GM21528 (cell line): ENCODE measurements around the gene ARL17B.
A peak's percentile ranks its signal among the peaks of the same experiment; 100 is the strongest.
"Not testable (repeated sequence)": the region's sequence is repeated elsewhere in the genome, so short reads cannot be mapped to it uniquely, and the experiment has no call there.

Experiments used
- ATAC-seq: cut with Tn5 transposase; IDR thresholded peaks from one replicate; pipeline ENCODE4 v1.9.1; 2021; ENCODE audit warnings: mild to moderate bottlenecking, moderate library complexity; ENCODE audit not compliant: unreplicated experiment, low FRiP score

Gene ARL17B

DNA sequence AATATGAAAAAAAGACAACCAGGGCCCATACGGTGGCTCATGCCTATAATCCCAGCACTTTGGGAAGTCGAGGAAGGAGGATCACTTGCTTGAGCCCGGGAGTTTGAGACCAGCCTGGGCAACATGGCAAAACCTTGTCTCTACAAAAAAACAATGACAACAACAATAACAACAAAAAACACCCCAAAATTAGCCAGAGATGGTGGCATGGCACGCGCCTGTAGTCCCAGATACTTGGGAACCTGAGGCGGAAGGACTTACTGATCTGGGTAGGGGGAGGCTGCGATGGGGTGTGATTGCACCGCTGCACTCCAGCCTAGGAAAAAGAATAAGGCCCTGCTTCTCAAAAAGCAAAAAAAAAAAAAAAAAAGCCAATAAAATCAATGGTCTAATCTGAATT, 69.9 kb downstream of the ARL17B start:
- peak; percentile 4 for ATAC-seq

DNA sequence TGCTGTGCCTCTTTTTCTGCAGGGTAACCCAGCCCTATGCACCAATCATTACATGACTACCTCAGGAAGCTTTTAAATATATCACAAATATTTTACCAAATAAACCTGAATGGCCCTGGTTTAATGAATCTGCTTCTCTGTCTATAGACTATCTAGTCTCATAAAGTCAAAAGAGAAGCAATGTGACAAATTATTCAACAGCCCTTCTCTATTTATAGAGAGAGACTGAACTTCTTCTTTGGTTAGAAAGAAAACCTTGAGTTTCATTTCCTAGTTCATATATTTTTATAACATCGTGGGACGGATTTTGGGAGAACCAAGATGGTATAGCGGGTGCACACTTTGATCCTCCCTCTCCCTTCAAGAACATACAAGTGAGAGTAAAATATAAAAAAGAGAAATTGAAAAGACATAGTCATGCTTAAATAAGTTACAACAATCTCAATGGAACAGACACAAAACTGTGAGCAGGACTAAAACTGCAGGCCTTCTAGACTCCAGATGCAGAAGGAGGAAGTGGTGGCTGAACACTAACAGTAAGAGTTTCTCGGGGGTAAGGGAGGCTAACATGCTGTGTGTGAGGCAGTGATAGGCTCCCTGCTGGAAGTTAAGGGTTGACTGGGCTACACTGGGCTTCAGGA, 70.5 kb downstream of the ARL17B start:
- peak; percentile 95 for ATAC-seq

DNA sequence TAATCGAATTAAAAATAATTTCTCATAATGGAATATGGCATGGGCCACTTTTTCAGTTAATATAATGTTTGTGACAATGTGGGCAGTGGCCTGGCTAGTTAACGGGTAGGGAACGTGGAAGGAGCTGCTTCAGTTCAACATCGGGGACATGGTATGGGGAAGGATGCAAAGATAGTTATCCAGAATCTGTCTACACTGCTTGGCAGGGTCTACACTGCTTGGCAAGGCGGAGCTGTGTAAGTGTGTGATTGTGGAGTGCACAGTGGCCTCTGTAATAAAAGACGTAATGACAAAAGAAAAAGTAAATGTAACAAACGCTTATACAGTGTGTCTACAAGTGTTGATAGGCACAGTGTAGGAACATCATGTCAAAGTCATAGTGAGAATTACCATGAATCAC, 74.0 kb downstream of the ARL17B start:
- ATAC-seq = not testable (repeated sequence)

DNA sequence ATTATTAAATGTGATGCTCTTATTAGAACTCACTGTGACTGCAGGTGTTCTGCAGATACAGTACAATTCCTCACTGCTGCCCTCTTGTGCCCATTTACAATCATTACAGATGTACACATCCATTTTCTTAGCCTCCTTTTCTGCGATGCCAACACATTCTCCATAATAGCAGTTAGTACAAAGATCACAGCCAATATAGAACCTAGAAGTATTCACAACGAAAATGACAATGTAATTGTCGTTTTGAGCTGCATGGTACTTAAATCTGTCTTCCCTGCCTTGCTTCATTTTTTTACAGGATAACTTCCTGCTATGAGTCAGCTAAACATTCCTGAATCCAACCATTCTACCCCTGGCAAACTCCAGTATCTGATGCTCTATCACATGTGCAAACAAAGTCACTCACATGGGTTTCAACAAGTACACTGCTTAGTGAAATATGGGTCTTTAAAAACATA, 74.8 kb downstream of the ARL17B start:
- ATAC-seq = not testable (repeated sequence)

DNA sequence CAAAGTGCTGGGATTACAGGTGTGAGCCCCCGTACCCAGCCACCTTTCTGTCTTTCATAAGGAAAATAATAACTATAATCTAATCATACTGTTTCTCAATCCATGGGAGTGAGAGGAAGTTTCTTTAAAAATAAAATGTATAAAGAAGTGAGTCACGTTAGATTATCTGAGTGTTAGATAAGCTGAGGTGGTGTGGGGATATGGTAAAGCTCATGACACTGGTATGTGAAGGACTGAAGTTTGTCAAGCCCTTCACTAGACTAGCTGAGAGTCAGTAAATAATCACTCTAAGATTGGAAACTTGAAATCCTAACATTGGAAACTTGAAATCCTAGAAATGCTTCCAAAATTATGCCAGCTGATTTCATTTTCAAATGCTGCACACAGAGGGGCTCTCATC, 76.1 kb downstream of the ARL17B start:
- not testable (repeated sequence) for ATAC-seq

DNA sequence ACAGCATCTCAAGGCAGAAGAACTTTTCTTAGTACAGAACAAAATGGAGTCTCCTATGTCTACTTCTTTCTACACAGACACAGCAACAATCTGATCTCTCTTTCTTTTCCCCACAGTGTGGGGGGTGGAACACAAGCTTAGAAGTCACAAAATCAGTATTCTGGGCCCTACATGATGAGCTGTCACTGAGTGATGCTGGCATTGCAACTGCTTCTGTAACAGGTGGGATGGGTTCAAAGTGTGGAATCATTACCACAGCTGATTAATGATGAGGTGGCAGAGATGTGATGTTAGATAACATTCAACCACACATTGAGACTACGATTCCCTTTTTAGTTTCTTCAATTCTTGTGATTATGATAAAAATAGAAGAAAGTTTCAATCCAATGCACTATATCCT, 77.1 kb downstream of the ARL17B start:
- ATAC-seq = not testable (repeated sequence)

DNA sequence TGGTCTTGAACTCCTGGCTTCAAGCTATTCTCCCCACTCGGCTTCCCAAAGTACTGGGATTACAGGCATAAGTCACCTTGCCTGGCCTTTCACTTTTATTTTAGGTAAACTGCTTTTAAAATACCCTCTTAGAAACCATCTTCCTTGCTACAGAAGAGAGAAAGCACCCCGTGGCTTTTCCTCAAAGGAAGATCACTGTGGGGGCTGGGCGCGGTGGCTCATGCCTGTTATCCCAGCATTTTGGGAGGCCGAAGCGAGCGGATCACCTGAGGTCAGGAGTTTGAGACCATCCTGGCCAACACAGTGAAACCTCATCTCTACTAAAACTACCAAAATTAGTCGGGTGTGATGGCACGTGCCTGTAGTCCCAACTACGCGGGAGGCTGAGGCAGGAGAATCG, 78.9 kb downstream of the ARL17B start:
- not testable (repeated sequence) for ATAC-seq

DNA sequence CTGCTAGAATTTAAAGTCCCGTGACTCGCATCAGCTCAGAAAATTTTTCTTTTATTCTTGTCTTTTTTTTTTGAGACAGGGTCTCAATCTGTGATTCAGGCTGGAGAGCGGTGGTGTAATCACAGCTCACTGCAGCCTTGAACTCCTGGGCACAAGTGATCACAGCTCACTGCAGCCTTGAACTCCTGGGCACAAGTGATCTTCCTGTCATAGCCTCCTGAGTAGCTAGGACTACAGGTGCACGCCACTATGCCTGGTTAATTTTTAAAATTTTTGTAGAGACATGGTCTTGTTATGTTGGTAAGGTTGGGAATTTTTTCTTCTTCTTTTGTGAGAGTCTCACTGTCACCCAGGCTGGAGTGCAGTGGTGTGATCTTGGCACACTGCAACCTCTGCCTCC, 80.2 kb downstream of the ARL17B start:
- not testable (repeated sequence) for ATAC-seq

DNA sequence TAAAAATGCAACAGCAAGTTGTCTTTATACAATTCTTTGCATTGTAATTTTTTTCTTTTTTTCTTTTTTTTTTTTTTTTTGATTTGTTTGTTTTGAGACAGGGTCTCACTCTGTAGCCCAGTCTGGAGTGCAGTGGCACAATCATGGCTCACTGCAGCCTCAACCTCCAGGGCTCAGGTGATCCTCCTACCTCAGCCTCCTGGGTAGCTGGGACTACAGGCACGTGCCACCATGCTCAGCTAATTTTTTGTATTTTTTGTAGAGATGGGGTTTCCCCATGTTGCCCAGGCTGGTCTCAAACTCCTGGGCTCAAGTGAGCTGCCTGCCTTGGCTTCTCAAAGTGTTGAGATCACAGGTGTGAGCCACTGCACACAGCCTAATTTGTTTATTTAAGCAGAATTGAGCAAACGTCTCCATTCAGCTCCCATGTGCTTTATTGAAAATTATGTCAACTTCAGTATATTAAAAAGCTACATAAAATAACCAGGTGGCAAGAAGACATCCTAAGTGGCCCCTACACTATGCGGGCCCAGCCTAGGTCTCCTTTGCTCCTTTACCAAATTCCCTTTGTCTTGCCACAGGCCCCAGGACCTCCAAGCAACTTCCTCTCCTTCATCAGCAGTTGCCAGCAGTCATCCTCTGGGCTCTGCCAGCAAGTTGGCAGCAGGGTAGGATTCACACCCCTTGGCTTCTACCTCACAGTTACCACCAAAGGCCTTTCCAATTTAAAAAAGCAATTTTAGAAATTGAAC, 84.7 kb downstream of the ARL17B start:
- not testable (repeated sequence) for ATAC-seq

DNA sequence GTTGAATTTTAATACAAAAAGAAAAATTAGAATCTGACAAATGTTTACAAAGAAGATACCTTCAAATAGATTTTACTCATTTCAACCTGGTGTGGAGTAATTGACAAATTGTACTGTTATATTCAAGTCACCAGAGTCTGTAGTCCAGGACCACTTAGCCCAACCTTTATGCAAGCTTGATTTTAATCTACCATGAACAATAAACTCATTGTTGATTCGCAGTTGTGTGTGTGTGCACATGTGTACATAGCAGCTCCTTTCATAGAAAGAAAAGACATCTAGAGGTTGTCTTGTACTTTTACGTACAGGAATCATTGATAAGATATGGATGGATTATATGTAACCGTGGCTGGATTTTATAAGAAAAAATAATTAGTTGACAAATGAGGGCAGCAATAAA, 87.3 kb downstream of the ARL17B start:
- no peak for ATAC-seq

DNA sequence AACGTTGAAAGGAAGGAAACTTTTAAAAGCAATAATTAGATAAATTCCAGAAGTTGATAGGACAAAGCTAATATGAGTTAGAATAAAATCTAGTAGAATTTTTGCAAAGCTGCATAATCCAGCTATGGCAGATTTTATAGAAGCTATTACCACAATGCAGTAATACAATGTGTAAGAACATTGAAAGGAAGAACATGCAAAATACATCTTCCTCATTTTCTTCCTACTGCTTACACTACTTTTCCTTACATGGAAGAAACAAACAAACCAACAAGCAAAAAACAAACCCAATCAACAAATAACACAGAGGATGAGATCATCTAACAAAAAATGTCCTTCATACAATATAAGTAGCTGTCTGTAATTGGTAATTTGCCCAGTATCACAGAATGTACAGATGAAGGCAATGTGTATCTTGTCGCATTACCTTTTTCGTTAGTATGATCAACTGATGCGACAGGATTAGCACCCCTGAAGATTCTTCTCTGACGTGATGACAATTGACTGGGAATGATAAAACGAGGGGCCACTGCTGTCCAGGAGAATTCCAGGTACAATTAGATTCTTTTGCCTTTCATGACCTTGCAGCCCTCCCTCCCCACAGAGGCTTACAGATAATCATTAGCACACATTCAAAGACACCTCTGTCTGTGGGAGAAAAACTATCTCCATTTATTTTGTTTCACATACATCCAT, 87.9 kb downstream of the ARL17B start:
- ATAC-seq = no peak

DNA sequence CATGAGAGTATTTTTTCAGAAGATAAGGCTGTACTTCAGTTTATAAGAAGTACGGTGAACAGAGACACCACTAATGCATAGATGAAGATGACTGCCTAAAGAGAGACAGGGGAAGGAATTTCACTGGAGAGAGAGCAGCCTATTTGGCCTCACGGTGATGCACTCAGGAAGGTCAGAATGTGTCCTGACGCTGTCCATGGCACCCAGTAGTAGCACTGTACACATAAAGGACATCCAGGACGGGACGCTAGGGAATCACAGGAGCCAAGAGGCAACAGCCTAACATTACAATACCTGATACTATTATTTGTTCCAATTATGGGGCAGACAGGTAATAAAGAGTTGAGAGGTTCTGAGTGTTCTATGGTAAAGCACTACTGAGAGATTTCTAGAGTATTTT, 91.5 kb downstream of the ARL17B start:
- ATAC-seq = no peak

DNA sequence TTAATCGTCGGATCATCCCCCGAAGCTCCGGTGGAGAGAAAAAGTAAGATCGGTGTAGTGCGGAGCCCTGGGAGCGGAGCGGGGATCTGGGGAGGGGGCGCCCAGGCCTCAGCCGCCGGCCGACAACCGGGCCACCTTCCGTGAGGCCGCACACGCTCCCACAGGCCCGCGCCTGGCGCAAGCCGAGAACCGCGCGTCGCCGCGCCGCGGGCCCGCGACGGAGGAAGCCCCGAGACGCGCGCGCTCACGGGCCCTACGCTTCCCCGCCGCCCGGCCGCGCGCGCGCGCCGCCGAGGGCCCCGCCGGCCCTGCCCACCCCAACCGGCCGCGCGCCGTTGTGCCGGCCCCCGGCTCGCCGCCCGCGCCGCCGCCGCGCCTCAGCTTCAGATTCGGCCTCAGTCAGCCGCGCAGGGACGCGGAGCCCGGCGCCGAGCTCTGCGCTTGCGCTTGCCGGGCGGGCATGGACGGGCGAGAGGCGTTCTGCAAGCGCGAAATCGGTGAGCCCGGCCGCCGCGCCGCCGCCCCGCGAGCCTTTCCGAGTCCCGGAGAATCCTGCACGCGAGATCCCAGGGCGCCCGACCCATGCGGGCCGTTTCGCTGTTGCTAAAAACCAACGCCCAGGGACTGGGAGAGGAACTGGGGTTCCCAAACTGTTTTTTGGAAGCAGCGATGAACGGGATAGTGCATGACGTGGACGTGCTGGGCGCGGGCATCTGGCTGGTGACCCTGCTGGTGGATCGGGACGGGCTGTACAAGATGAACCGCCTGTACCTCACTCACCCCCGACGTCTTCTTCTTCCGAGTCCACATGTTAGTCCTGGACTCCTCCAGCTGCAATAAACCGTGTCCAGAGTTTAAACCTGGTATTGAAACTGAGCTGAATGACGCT, 94.7 kb downstream of the ARL17B start:
- ATAC-seq = peak; percentile 76

DNA sequence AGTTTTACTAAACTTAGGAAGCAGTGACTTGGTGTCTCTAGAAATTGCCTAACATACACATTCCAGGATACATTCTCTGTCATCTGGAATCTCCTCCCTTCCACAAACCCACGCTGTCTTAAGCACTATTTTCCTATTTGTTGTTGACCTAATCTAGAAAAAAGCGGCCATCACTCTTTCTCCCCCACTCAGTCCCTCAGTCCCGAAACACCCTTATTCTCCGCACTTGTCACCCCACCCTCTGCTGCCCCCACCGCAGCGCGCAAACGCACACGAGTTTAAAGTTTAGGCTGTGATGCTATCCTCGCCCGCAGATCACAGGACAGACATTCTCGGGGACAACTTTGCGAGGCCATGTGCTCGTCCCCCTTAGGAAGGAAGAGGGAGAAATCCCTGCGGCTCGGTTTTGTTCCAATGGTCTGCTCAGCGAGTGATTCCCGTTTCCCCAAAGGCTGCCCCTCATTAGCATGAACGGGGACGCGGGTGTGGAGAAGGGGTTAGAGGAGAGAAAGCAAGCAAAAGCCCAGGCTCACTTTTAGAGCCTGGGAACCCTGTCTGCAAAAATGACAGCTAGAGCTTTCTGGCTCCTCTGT, 95.4 kb downstream of the ARL17B start:
- peak; percentile 5 for ATAC-seq

DNA sequence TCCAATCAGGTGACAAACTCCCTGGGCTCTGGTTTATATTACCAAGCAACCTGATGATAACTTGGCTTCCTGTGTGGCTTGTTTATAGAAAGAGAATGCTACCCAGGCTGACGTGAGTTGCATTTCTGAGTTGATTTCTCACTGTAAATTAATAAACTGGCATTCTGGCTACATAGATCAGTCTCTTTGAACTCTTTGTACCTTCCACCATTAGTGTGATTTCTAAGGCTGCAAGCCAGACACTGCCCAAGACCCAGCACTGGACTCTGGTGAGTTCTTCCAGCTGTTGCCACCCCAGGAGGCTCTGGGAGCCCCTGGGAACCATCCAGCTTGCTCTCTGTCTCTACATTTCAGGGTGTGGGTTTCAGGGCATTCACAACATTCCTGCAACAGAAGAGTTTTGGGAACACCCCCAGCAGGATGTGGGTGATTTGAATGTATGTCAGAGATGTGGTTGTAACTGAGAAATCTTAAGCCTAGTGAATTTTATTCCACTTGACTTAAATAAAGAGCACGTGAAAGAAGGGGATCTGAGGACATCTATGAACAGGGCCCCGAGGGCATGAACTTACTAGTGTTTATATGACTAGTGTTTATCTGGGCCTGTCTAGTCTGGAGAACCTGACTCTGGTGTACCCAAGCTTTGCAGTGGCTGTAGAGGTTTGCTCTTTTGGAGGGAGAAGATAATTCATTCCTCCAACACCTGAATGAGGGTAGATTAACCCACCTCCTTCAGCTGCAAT, 96.9 kb downstream of the ARL17B start:
- no peak for ATAC-seq

DNA sequence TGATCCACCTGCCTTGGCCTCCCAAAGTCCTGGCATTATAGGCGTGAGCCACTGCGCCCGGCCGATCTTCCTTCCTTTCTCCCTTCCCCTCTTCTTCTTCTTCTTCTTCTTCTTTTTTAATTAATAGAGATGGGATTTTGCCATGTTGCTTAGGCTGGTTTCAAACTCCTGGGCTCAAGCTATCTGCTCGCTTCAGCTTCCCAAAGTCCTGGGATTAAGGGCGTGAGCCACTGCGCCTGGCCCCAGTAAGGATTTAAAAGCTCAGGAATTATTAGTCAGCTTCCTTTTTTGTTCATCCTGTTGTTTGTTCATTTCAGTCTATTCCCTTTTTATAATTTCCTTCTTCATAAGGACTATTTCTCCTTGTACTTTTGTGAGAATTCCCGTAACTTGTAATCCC, 99.3 kb downstream of the ARL17B start:
- no peak for ATAC-seq

DNA sequence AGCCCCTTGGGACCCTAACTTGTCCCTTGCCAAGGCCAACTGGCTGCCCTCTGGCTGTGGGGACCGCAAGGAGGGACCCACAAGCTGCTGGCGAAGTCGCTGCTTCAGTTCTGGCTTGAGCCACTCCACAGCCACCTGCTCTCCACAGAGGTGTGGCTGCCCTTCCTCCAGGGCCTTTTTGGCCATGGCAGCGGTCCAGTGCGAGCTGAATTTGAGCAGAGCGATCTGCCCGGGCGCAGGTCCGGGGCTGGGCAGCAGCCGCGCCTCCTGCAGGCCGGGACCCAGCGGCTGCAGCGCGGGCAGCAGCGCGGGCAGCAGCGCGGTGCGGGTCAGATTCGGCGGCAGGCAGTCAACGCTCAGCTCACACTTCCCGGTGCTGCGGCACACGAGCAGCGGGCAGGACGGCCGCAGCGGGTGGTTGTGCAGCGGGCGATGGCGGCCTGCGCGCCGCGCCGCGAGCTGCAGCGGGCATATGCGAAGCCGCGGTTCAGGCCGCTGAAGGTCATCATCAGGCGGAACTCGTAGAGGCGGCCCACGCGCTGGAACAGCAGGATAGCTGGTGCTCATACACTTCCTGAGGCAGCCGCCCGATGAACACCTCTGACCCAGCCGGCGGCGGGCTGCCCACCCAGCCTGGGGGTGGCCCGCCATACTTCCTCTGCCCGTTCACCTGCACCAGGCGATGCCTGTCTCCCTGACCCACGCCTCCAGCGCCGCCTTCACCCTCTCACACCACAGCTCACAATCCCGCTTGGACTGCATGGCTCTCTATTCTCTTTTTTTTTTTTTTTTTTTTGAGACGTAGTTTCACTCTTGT, 101.5 kb downstream of the ARL17B start:
- ATAC-seq = not testable (repeated sequence)

DNA sequence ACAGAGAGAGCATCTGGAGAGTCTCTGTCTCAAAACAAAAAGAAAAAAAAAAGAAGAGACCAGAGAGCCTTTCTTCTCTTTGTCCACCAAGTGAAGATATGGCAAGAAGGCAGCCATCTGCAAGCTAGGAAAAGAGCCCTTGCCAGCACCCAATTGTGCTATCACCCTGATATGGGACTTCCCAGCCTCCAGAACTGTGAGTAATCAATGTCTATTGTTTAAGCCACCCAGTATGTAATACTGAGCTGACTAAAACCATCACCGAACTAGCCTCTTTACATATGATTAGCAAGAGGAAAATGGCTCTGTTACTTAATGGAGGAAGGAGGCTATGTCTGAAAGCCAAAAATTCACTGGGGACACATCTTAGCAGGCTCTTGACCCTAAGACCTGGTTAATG, 105.2 kb downstream of the ARL17B start:
- not testable (repeated sequence) for ATAC-seq

DNA sequence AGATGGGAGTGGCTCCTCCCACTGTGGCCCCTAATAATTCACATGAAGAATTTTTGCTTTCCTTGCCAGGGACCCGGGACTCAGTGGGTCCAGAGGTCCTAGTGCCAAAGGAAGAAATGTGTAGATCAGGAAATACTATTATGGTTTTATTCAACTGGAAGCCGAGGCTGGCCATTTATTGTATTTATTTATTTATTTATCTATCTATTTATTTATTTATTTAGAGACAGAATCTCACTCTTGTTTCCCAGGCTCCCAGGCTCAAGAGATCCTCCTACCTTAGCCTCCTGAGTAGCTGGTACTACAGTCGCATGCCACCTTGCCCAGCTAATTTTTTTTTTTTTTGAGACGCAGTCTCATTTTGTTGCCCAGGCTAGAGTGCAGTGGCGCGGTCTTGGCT, 107.4 kb downstream of the ARL17B start:
- not testable (repeated sequence) for ATAC-seq
